GM23248 (cell line): ENCODE data around the gene P2RY8. TPM values are rescaled to one million over a fixed set of nuclear protein-coding genes. Genes with fewer than 3 reads are reported as not detected.

ENCODE experiments used
- DNase-seq: peaks from one replicate; pipeline ENCODE4 v3.0.0-alpha.2; 2015
- H2AFZ ChIP-seq: fragments of 200-600 bp; sonication (generic); 2 replicates; pipeline ENCODE4 v1.6.1; 2016; ENCODE audit warnings: antibody characterized with exemption
- H3F3A ChIP-seq: fragments of 200-600 bp; sonication (generic); 2 replicates; pipeline ENCODE4 v1.6.1; 2016; ENCODE audit warnings: mild to moderate bottlenecking, antibody characterized with exemption, mixed run types; ENCODE audit not compliant: insufficient read depth
- H3K27ac ChIP-seq: fragments of 200-600 bp; sonication (generic); 2 replicates; pipeline ENCODE4 v1.5.1; 2016; ENCODE audit warnings: mild to moderate bottlenecking
- H3K27me3 ChIP-seq: fragments of 200-600 bp; sonication (generic); replicated peaks from 2 replicates; pipeline ENCODE4 v1.6.1; 2016; ENCODE audit warnings: mild to moderate bottlenecking; ENCODE audit not compliant: insufficient read depth
- H3K36me3 ChIP-seq: fragments of 200-600 bp; sonication (generic); 2 replicates; pipeline ENCODE4 v1.6.1; 2016; ENCODE audit warnings: low read depth, mild to moderate bottlenecking
- H3K4me1 ChIP-seq: fragments of 200-600 bp; sonication (generic); 2 replicates; pipeline ENCODE4 v1.6.1; 2016; ENCODE audit warnings: mild to moderate bottlenecking; ENCODE audit not compliant: insufficient read depth
- H3K4me2 ChIP-seq: fragments of 200-600 bp; sonication (generic); one replicate; pipeline ENCODE4 v1.6.1; 2016; ENCODE audit warnings: mild to moderate bottlenecking; ENCODE audit not compliant: unreplicated experiment
- H3K4me3 ChIP-seq: fragments of 200-600 bp; sonication (generic); 2 replicates; pipeline ENCODE4 v1.5.1; 2016; ENCODE audit warnings: mild to moderate bottlenecking
- H3K79me2 ChIP-seq: fragments of 200-600 bp; sonication (generic); 2 replicates; pipeline ENCODE4 v1.6.1; 2016; ENCODE audit warnings: mild to moderate bottlenecking; ENCODE audit not compliant: insufficient read depth
- H3K9ac ChIP-seq: fragments of 200-600 bp; sonication (generic); 2 replicates; pipeline ENCODE4 v1.6.1; 2016; ENCODE audit warnings: mild to moderate bottlenecking
- H3K9me2 ChIP-seq: fragments of 200-600 bp; sonication (generic); 2 replicates; pipeline ENCODE4 v1.6.1; 2016; ENCODE audit warnings: mixed run types, mild to moderate bottlenecking, moderate library complexity; ENCODE audit not compliant: insufficient read depth
- H3K9me3 ChIP-seq: fragments of 200-600 bp; sonication (generic); one replicate; pipeline ENCODE4 v1.6.1; 2017; ENCODE audit warnings: low read depth
- H4K20me1 ChIP-seq: fragments of 200-600 bp; sonication (generic); 2 replicates; pipeline ENCODE4 v1.6.0; 2016; ENCODE audit not compliant: insufficient read depth
- EZH2 ChIP-seq: fragments of 200-600 bp; sonication (generic); IDR thresholded peaks from 2 replicates; pipeline ENCODE4 v1.6.1; 2018; ENCODE audit warnings: antibody characterized with exemption, mild to moderate bottlenecking; ENCODE audit not compliant: insufficient read depth, poor library complexity, severe bottlenecking
- EZH2phosphoT487 ChIP-seq: fragments of 200-600 bp; sonication (generic); IDR thresholded peaks from 2 replicates; pipeline ENCODE4 v1.6.1; 2018; ENCODE audit warnings: antibody characterized with exemption, moderate library complexity, mild to moderate bottlenecking, low read depth; ENCODE audit not compliant: insufficient read depth
- WGBS, 2 experiments: methylation state at CpG; one replicate each; pipeline ENCODE4 v1.1.6; 2015 to 2017; ENCODE audit warnings: low lambda C conversion rate in 2 of 2, low coverage in 1 of 2; ENCODE audit errors: missing lambda C conversion rate in 2 of 2; 5-methylcytosine and 5-hydroxymethylcytosine counted together
- in situ Hi-C: fragments of 300-500 bp; cut with MboI; formaldehyde crosslinking; loops from 2 replicates; pipeline ENCODE4 v1.15.0; 2020
- polyA plus RNA-seq: library from polyadenylated mRNA; unstranded; fragments of >200 nt; fragmentation: Nextera tagmentation; extraction: Ambion mirVana; gene quantifications from 2 replicates; pipeline ENCODE4 v1.2.1, GENCODE V29; 2016
- total RNA-seq: library from RNA; depleted of rRNA; stranded (reverse); fragments of >200 nt; shearing (Covaris generic); gene quantifications from 2 replicates; pipeline ENCODE4 v1.2.3, GENCODE V29; 2014

Gene P2RY8
- total and polyA plus RNA-seq, 2 experiments from 2014 or later = not detected

DNA sequence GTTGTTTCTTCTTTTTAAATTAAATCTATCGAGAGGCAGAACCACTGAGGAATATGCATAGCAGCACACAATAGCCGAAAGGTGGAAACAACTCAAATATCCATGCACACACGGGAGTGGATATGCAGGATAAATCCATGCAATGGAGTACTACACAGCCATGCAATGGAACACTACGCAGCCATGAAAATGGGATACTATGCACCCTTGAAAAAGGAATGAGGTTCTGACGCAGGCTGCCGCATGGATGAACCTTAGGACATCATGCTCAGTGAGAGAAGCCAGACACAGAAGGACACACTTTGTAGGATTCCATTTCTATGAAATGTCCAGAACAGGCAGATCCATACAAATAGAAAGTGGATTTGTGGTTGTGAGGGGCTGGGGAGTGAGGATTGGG lies 18.4 kb upstream of the P2RY8 start:
- TF ChIP-seq EZH2 = no peak
- no peak for TF ChIP-seq EZH2phosphoT487
- Histone ChIP-seq H3K27me3 (no peaks in the 10 kb centered on the region), H3K4me3 (no peak overlapping the region), H3K9me3 (no peaks in the 10 kb centered on the region), H3K9ac (no peak overlapping the region), H2AFZ (no peak overlapping the region), H3K4me2 (no peak overlapping the region), H4K20me1 (no peaks in the 10 kb centered on the region), H3K36me3 (no peaks in the 10 kb centered on the region), H3F3A (no peaks in the 10 kb centered on the region), H3K9me2 (no peaks in the 10 kb centered on the region), H3K27ac (no peak overlapping the region), H3K79me2 (no peaks in the 10 kb centered on the region), H3K4me1 (no peaks in the 10 kb centered on the region)
- WGBS, 2 experiments = 65 to 69% methylated on average over 6 of the region's 6 CpGs
- DNase-seq = no peak
- in situ Hi-C loops = no loop called here

- H3K4me2 ChIP-seq = no peak overlapping the region
- H3K4me1 ChIP-seq = no peaks in the 10 kb centered on the region
- WGBS, 2 experiments = 56 to 58% methylated on average over 19 of the region's 19 CpGs
- no peak overlapping the region for H3K4me3 ChIP-seq
- H4K20me1 ChIP-seq = no peaks in the 10 kb centered on the region
- no peaks in the 10 kb centered on the region for H3F3A ChIP-seq
- no peak overlapping the region for H2AFZ ChIP-seq
- H3K9me3 ChIP-seq = no peaks in the 10 kb centered on the region
- H3K27me3 ChIP-seq = no peaks in the 10 kb centered on the region
- no peak overlapping the region for H3K27ac ChIP-seq
- no peak overlapping the region for H3K9ac ChIP-seq
- in situ Hi-C loops = no loop called here
- DNase-seq = no peak
- TF ChIP-seq EZH2phosphoT487 (no peak), EZH2 (no peak)
- H3K36me3 ChIP-seq = no peaks in the 10 kb centered on the region
- no peaks in the 10 kb centered on the region for H3K79me2 ChIP-seq
- H3K9me2 ChIP-seq = no peaks in the 10 kb centered on the region
Observed at GRCh38 chrX:1554469-1555210, 17.7 kb upstream of the P2RY8 start.

DNA sequence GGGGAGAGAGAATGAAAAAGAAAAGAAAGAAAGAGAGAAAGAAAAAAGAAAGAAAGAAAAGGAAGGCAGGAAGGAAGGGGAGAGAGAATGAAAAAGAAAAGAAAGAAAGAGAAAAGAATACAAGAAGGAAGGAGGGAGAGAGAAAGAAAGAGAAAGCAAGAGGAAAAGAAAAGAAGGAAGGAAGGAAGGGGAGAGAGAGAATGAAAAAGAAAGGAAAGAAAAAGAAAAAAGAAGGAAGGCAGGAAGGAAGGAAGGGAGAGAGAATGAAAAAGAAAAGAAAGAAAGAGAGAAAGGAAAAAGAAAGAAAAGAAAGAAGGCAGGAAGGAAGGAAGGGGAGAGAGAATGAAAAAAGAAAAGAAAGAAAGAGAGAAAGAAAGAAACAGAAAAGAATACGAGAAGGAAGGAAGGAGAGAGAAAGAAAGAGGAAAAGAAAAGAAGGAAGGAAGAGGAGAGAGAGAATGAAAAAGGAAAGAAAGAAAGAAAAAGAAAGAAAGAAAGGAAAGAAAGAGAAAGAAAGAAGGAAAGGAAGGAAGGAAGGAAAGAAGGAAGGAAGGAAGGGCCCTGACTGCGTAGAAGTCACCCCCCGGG lies 15.1 kb upstream of the P2RY8 start:
- no peak overlapping the region for H3K4me3 ChIP-seq
- no peaks in the 10 kb centered on the region for H4K20me1 ChIP-seq
- no peak overlapping the region for H3K9ac ChIP-seq
- WGBS, 2 experiments = 56 to 72% methylated on average over 3 of the region's 3 CpGs
- no peaks in the 10 kb centered on the region for H3K9me3 ChIP-seq
- no peaks in the 10 kb centered on the region for H3K4me1 ChIP-seq
- H3K36me3 ChIP-seq = no peaks in the 10 kb centered on the region
- H3K4me2 ChIP-seq = no peak overlapping the region
- TF ChIP-seq EZH2 (no peak), EZH2phosphoT487 (no peak)
- H3K27ac ChIP-seq = no peak overlapping the region
- H2AFZ ChIP-seq = no peak overlapping the region
- H3F3A ChIP-seq = no peaks in the 10 kb centered on the region
- H3K79me2 ChIP-seq = no peaks in the 10 kb centered on the region
- H3K9me2 ChIP-seq = no peaks in the 10 kb centered on the region
- no peaks in the 10 kb centered on the region for H3K27me3 ChIP-seq
- DNase-seq = no peak
- in situ Hi-C loops = no loop called here

- H3K9ac ChIP-seq = no peak overlapping the region
- WGBS, 2 experiments = 31 to 44% methylated on average over 18 of the region's 18 CpGs
- in situ Hi-C loops = no loop called here
- H3K4me2 ChIP-seq = no peak overlapping the region
- H3K9me2 ChIP-seq = no peaks in the 10 kb centered on the region
- H3K79me2 ChIP-seq = no peaks in the 10 kb centered on the region
- no peak for DNase-seq
- no peaks in the 10 kb centered on the region for H3K36me3 ChIP-seq
- no peak overlapping the region for H3K27ac ChIP-seq
- no peaks in the 10 kb centered on the region for H4K20me1 ChIP-seq
- H3K4me3 ChIP-seq = no peak overlapping the region
- no peaks in the 10 kb centered on the region for H3F3A ChIP-seq
- TF ChIP-seq EZH2 (no peak), EZH2phosphoT487 (no peak)
- H3K4me1 ChIP-seq = no peaks in the 10 kb centered on the region
- no peaks in the 10 kb centered on the region for H3K27me3 ChIP-seq
- no peaks in the 10 kb centered on the region for H3K9me3 ChIP-seq
- no peak overlapping the region for H2AFZ ChIP-seq
Observed at GRCh38 chrX:1546691-1547251, 9.8 kb upstream of the P2RY8 start.
